ENCODE measurements around the gene ATR.

DNA sequence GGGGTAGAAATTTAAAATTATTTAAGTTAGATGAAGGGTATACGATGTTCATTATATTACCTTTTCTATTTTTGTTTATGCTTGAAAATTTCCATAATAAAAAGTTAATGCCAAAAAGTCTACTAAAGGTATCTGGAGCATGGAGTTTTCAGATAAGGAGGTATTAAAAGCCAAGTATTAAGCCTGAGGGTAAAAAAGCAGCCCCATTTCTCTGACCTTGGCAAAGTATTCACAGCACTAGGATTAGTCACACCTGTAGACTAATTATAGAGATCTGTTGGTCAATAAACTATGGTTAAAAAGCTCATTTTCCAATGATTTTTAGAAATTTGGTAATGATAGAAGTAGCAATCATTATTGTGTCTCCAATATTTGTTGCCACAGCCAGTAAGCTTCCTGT is 153.8 kb downstream of the ATR start:
- TF ChIP-seq NFIC (IDR thresholded peaks at IDR 0.05; ENCODE audit: low read depth, low read length) (no peak), EP300 (IDR thresholded peaks at IDR 0.05; ENCODE audit: borderline replicate concordance in 1 of 2, control insufficient read depth in 1 of 2, low read depth in 2 of 2, low read length in 2 of 2) (no peak), BCL11A (IDR thresholded peaks at IDR 0.05; ENCODE audit: low read depth, low read length) (no peak), EZH2 (IDR thresholded peaks at IDR 0.05; ENCODE audit: borderline replicate concordance, control insufficient read depth, low read depth, low read length) (no peak), SREBF2 (IDR thresholded peaks at IDR 0.05; ENCODE audit: low read length) (no peak), SUZ12 (IDR thresholded peaks at IDR 0.05; ENCODE audit: unreplicated experiment) (no peak)
- TF ChIP-seq, protein P1, sequence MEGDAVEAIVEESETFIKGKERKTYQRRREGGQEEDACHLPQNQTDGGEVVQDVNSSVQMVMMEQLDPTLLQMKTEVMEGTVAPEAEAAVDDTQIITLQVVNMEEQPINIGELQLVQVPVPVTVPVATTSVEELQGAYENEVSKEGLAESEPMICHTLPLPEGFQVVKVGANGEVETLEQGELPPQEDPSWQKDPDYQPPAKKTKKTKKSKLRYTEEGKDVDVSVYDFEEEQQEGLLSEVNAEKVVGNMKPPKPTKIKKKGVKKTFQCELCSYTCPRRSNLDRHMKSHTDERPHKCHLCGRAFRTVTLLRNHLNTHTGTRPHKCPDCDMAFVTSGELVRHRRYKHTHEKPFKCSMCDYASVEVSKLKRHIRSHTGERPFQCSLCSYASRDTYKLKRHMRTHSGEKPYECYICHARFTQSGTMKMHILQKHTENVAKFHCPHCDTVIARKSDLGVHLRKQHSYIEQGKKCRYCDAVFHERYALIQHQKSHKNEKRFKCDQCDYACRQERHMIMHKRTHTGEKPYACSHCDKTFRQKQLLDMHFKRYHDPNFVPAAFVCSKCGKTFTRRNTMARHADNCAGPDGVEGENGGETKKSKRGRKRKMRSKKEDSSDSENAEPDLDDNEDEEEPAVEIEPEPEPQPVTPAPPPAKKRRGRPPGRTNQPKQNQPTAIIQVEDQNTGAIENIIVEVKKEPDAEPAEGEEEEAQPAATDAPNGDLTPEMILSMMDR (IDR thresholded peaks at IDR 0.05 in 2 of 3, conservative IDR thresholded peaks at IDR 0.05 in 1 of 3; ENCODE audit: control insufficient read depth in 2 of 3, extremely low read depth in 1 of 3, insufficient read depth in 1 of 3, low read depth in 3 of 3, low read length in 3 of 3): no peak
